Central memory CD4-positive, alpha-beta T cell (primary cell): ENCODE data around the gene HS1BP3.

Source experiments
- DNase-seq: peaks from one replicate; pipeline ENCODE4 v3.0.0; 2022

HS1BP3 gene

GRCh38 chr2:20674974-20675679 is 24.2 kb upstream of the HS1BP3 start:
- no peak for DNase-seq

GRCh38 chr2:20674309-20674965 is 23.5 kb upstream of the HS1BP3 start:
- no peak for DNase-seq

GRCh38 chr2:20673686-20674308 is 22.9 kb upstream of the HS1BP3 start:
- no peak for DNase-seq

GRCh38 chr2:20672201-20672951 is 21.5 kb upstream of the HS1BP3 start:
- no peak for DNase-seq

- DNase-seq: no peak
Measured at GRCh38 chr2:20671736-20672080, 20.8 kb upstream of the HS1BP3 start.

GRCh38 chr2:20671036-20671735 is 20.3 kb upstream of the HS1BP3 start:
- no peak for DNase-seq

GRCh38 chr2:20670315-20671035 is 19.6 kb upstream of the HS1BP3 start:
- DNase-seq: no peak

- no peak for DNase-seq
Measured at GRCh38 chr2:20669562-20670314, 18.8 kb upstream of the HS1BP3 start.

GRCh38 chr2:20668871-20669475 is 18.1 kb upstream of the HS1BP3 start:
- no peak for DNase-seq

- DNase-seq: no peak
Measured at GRCh38 chr2:20668451-20668850, 17.6 kb upstream of the HS1BP3 start.

- DNase-seq: no peak
Measured at GRCh38 chr2:20667531-20668401, 16.9 kb upstream of the HS1BP3 start.

- no peak for DNase-seq
Measured at GRCh38 chr2:20667151-20667530, 16.2 kb upstream of the HS1BP3 start.

- DNase-seq: no peak
Measured at GRCh38 chr2:20666304-20667150, 15.6 kb upstream of the HS1BP3 start, which contains the start of gene GDF7. Gene GDF7, plus strand, starts transcription at chr2:20667144. Its CDS starts 96 bp downstream, at chr2:20667240.

- DNase-seq: no peak
Measured at GRCh38 chr2:20666005-20666303, 15.1 kb upstream of the HS1BP3 start.

GRCh38 chr2:20665243-20666004 is 14.5 kb upstream of the HS1BP3 start:
- no peak for DNase-seq

- DNase-seq: no peak
Measured at GRCh38 chr2:20664431-20665242, 13.7 kb upstream of the HS1BP3 start.

GRCh38 chr2:20664071-20664390 is 13.1 kb upstream of the HS1BP3 start:
- no peak for DNase-seq
